ENCODE data around the gene KRTAP10-12. TPM values are rescaled to one million over a fixed set of nuclear protein-coding genes. Genes with fewer than 3 reads are reported as not detected.

The KRTAP10-12 gene
- total RNA-seq, 1 donor from 2014 or later, result not detected

DNA sequence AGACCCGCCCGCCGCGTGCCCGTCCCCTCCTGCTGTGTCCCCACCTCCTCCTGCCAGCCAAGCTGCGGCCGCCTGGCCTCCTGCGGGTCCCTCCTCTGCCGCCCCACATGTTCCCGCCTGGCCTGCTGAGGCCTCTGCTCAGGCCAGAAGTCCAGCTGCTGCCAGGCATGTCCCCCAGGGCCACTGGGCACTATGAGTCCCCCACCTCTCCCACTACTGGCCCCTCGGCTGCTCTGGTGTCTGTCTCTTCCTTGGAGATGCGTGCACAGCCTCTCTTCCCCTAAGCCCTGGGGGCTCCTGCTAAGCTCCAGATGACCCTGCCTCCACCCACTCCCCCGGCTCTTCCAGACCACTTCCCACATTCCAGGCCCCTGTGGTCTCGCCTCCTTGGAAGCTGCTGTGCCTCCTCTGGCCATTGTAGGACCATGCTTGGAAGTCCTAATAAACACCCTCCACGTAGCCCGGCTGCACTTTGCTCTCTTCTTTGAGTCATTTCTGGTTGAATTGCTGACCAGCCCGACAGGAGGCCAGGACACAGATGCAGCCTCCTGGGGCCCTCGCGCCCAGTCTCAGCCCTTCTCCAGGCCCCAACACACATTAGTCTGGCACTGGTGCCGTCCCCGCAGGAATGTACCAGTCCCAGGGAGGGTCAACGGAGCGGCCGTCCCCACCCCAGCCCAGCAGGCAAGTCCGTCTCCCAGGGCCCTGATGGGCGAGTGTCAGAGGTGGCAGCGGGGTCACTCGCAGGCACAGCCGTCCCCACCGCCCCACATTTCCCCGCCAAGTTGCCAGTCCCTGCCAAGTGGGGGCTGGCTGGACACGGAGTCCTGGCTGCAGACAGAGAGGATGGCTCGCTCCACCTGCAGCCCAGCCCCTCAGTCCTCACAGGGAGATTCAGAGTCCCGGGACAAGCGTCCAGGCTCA, 1.1 kb downstream of the KRTAP10-12 start:
- DNase-seq (ENCODE audit: low read depth), result peak; percentile 74

DNA sequence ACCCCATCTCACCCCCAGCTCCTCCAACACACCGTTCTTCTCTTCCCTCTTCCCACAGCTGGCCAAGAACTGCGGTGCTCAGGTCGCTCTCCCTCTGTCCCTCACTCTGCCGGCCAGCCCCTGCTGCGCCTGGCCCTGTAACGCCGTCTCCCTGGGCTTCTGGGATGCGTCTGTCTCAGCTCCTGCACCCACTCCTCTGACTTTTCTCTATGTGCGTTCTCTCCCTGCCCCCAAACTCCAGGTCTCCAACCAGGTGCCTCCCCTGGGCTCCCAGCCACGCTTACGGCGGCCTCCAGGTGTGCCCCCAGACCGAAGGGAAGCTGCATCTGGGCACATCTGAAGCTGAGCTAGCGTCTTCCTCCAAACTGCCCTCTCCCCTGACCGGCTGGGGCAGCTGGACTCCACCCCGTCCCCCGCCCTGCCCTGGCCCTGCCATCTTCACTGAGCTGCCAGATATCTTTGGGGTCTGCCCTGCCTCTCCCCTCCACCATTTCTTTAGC, 2.6 kb downstream of the KRTAP10-12 start:
- DNase-seq (ENCODE audit: low read depth), result no peak

DNA sequence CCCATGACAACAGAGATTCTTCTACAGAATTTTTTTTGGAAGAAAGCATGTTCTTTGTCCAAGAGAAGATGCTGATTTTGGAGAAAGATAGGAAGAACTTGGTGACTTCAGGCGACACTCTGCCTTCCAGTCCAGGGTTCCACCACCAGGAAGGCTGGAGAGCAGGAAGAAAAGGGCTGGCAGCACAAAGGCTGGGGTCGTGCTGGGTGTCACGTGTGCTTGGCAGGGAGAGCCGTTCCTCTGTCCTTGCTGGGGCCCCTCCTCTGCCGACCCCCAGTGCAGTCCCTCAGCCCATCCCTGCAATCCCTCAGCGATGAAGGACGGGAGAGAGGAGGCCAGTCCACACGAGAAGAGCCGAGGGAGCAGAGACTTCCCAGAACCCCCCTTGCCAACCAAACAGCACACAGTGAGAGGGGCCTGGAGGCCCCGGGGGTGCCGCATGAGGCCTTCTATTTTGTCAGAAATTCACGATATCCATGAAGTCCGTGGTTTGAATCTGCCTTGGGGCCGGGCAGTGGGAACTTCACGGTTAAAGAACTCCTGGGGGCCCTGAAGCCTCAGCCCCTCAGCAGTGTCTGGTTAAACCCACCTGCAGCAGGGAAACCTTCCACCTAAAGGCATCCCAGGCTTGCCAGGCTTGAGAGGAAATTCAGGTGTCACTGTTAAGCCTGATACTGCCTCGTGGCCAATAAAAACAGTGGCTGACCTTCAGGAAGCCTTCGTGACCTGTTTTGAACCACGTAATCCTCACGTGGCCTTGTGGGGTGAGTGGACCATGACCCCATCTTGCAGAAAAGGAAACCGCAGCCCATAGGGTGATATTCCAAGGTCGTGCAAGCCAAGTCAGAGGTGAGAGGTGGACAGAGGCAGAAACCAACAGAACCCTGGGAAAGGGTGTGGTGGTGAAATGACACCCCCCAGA, 3.4 kb downstream of the KRTAP10-12 start:
- no peak for DNase-seq (ENCODE audit: low read depth)

DNA sequence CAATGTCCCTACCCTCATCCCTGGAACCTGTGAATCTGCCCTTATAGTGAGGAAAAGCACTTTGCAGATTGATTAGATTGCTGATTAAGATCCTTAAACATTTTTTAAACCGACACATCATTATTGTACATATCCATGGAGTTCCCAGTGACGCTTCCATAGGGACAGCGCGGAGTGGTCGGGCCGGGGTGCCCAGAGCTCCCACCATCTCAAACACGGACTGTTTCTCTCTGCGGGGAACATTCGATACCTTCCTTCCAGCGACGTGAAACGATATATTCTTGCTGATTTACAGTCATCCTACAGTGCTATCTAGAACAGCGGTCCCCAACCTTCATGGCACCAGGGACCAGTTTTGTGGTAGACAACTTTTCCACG, 4.0 kb downstream of the KRTAP10-12 start:
- DNase-seq (ENCODE audit: low read depth), result no peak

DNA sequence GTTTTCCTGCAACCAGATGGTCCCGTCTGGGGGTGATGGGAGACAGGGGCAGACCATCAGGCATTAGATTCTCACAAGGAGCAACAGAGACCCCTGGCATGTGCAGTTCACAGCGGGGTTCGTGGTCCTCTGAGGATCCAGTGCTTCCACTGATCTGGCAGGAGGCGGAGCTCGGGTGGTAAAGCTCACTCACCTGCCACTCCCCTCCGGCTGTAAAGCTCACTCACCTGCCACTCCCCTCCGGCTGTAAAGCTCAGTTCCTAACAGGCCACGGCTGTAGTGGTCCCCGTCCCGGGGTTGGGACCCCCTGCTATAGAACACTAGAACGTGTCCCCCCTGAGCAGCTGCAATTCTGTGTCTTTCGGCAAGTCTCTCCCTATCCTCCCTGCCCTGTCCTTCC, 4.6 kb downstream of the KRTAP10-12 start:
- DNase-seq (ENCODE audit: low read depth), result no peak

DNA sequence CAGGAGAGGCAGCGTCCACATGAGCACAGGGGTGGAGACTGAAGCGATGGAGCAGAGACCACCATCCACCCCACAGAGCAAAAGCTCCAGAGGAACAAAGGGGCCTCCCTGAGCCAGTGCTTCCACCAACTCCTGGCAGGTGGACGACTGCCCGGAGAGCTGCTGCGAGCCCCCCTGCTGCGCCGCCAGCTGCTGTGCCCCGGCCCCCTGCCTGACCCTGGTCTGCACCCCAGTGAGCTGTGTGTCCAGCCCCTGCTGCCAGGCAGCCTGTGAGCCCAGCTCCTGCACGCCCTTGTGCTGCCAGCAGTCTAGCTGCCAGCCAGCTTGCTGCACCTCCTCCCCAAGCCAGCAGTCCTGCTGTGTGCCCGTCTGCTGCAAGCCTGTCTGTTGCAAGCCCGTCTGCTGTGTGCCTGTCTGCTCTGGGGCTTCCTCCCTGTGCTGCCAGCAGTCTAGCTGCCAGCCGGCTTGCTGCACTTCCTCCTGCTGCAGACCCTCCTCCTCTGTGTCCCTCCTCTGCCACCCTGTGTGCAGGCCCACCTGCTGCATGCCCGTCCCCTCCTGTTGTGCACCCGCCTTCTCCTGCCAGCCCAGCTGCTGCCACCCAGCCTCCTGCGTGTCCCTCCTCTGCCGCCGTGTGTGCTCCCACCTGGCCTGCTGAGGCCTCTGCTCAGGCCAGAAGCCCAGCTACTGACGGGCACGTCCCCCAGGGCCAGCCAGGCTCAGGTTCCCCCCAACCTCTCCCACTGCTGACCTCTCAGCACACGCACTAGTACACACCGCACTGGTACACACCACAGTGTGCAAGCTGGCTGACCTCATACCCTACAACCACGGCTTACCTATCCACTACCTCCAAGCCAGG, 5.4 kb downstream of the KRTAP10-12 start:
- DNase-seq (ENCODE audit: low read depth), result no peak

DNA sequence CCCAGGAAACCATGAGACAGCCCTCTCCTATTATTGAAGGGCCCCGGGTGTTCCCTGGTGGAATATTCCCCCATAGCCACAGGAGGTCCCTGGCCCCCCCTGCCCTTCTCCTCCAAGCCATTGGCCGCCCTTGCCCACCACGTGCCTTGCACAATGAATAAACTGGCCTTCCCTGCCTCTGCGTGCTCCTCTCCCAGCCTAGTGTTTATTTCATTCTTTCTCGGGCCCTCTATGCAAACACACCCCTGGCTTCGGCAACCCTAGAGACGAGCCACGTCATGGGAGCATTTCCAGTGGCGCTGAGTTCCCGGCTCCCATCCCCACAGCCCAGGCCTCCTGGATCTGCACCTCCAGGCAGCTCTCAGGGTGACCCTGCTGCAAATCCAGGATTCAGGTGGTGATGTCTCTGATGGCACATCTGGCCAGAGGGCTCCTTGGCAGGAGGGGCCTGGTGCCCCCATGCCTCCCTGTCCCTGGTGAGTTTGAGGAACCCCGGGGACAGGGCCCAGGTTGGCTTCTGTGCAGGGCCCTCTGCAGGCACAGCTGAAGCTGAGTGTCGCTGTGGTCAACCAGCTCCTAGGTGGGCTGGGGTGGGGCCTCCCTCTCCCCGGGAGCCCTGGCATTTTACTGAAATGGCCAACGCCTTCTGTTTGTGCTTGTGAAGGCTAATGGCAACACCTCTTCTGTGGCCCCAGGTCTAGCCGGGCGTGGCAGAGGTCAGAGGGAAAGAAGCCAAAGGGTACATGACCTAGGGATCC, 6.2 kb downstream of the KRTAP10-12 start:
- DNase-seq (ENCODE audit: low read depth), result no peak

DNA sequence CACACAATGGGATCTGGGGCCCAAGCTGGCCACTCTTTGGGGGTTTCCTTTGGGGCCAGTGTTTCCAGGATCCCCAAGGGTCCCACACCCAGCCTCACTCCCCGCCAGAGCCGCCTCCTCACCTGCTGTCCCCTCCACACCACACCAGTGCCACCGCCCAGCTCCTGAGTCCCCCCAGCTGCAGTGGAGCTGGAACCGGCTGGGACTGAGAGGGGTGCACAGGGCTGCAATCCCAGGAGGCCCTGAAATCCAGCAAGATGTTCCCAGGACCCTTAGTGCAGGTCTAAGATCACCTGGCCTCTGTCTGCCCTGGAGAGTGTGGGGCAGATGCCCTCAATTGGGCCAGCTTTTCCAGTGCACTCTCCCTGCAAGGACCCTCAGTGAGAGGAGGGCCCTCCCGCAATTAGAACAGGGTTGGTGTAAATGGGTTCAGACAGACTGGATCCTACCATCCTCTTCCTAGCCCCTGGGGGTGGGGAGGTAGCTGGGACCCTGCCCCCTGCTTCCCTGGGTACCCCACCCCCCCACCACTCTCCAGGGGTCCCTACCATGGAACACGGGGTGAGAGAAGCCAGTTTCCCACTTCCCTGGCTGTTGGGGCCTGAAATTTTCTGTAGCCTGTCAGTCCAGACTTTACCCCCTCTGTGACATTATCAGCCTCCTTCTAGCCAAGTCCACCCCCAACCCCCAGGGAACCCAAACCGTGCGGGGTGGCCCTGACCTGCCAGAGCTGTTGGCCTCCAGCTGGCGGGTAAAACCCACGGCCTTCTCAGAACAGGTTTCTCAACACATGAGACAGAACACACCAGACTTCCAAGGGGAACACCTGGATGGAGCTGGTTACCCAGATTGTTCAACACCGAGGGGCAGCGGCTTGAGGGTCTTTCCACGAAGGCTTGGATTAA, 7.0 kb downstream of the KRTAP10-12 start:
- no peak for DNase-seq (ENCODE audit: low read depth)

DNA sequence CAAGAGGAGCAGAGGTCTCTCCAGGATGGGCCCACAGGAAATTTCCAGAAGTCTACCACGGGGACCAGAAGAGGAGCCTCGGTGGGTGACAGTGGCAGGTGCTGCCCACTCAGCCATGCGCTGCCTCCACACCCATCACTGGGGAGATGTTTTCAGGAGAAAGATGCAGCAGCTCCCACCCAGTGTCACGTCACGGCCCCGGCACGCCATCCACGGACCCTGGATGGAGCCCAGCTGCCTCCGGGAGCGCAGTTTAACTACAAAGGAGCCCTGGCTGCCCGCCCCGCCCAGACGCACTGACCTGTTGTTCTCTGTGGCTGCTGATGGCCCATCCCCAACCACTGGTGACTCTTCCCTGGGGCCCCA, 7.6 kb downstream of the KRTAP10-12 start:
- DNase-seq (ENCODE audit: low read depth), result no peak

DNA sequence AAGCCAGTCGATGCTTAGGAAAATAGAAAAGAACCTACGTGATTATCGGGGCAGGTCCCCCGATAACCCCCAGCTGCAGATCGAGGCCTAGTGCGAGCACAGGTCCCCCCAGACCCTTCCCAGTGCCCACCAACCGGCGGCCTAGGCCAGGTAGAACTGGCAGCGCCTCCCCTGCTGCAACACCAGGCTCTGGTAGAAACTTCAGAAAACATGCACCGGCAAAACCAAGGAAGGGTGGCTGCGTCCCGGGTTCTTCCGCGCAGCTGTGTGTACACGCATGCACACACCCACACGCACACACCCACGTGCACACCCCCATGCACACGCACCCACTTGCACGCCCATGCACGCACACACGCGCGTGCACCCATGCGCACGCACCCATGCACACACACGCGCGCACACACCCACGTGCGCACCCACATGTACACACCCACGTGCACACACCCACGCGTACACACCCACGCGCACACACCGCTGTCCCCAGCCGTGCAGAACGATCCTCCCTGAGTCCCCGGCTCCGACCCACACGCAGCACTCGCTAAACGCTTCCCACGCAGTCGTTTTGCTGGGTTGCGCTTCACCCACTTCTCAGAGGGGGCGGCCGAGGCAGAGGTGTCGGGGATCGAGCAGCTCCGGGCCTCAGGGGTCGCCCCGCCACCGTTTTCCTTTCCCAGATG, 9.2 kb downstream of the KRTAP10-12 start:
- DNase-seq (ENCODE audit: low read depth), result no peak

DNA sequence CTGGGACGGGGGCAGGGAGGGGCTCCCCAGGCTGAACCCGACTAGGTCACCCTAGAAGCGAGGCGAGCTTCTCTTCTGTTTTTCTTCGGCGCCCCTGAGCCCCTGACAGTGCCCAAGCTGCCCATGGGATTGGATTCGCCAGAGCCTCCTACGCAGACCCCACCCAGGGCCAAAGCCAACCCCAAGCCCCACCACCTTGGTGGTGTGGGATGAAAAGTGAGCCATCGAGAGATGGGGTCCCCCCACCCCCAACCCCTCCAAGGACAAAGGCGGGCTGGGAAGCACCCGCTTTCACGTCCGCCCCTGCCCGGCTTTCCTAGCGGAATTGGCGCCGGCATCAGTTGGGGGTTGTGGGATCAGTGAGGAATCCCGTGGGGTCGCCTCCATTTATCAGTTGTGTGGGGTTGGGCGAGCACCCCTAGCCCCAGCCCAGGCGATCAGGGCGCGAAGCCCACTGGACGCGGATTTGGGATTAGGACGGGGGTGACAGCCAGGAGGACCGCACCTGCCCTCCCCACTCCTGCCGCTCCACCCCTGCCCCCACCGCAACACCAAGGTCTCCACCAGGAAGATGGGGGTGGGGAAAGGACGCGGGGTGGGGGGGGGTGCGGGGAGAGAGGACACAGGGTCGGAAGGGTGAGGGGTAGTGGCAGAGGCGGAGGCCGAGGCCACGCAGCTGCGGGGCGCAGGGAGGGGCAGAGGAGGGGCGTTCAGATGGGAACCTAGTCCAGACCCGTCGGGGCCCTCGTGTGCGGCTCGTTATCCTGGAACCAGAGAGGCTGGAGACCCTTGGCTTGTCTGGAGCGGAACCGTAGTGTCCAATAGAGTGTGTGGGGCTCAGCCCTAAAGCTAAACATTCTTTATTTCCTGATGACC, 10.0 kb downstream of the KRTAP10-12 start:
- no peak for DNase-seq (ENCODE audit: low read depth)

DNA sequence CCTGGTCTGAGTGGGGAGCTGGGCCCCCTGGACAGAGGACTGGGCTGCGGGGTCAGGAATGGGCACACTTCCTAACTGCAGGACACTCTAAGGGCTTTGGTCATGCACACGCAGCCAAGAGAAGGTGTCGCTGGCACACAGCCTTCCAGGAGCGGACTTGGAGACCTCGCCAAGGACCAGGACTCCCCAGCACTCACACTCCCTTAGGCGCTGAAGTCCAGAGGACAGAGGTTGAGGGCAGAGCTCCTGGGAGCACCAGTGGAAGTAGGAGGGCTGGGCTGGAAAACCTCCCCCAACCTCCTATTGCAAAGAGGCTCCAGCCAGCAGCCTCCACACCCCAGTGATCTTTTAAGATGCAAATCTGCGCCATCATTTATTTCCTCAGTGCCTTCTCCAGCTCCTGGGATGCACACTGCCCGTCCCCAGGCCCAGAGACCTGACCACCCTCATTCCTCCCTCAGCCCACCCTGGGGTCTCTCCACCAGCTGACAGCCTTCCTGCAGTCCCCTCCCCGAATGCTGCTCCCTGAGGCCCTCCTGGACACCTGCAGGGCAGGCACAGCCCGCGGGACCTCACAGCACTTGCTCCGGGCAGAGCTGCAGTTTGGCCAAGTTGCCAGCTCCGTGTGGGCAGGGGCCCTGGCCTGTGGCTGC, 11.4 kb downstream of the KRTAP10-12 start:
- no peak for DNase-seq (ENCODE audit: low read depth)

DNA sequence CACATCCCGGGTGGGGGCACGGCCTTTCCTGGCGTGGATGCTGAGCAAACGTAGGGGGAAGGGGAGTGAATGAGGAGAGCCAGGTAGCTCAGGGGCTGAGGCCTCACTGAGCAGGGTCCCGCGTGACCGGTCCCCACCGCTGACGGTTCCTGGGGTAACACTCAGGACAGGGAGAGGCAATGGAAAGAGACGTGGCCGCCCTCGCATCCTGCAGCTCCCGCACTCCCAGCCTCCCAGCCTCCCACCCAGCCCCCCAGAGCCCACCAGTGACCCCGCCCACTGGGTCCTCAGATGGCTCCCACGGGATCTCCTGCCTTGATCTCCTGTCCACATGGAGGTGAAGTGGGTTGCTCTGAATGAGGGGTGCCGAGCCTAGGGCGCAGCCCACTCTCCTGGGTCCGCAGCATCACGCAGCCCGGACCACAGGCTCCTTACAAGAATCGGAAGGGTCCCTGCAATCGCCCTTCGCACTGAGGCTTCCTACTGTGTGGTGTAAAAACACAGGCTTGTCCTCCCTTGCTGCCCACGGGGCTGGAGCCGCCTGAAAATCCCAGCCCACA, 12.0 kb downstream of the KRTAP10-12 start:
- DNase-seq (ENCODE audit: low read depth), result no peak

DNA sequence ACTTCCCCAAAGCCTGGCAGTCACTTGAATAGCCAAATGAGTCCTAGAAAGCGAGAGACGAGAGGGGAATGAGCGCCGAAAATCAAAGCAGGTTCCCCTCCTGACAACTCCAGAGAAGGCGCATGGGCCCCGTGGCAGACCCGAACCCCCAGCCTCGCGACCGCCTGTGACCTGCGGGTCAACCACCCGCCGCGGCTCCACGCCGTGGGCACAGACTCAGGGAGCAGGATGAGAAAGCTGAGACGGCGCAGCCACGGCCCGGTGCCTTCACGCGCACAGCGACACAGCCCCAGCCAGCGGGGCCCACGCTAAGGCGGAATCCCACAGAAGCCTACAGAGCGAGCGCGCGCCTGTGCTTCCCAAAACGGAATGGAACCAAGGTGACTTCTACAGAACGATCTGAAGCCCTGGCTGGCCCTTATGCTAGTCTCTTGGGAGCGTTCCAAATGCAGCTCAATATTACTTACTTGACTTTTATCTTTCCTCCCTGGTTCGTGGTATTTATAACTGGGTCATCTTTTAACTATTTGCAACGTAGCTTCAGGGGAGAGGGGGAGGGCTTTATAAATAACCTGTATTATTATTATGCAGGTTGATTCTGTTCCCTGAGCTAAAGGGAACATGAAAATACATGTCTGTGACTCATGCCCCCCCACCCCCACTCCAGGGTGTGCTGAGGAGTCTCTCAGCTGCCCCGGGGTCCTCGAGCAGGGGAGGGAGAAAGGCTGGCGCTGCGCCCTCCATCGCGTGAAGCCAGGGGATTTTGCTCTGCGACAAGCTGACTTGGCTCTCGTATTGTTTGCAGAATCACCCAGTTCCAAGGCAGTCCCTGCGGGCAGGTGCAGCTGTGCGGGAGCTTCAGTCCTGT, 12.7 kb downstream of the KRTAP10-12 start:
- DNase-seq (ENCODE audit: low read depth), result no peak

DNA sequence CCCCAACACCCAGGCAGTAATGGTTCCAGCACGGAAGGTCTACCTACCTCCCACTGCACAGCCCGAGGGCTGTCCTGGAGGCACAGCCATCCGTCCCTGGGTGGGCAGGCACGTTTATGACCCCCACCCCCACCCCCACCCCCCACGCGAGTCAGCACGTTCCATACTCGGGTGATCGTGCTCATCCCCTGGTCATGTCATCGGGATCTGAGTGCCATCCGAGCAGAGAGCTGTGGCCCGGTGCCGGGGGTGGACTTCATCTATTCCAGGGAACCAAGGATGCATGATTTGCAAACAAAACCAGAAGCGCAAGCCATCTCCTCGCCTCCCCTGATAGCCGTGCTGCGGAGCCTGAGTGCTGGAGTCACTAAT, 13.3 kb downstream of the KRTAP10-12 start:
- no peak for DNase-seq (ENCODE audit: low read depth)
